Endothelial cell of umbilical vein (primary cell): ENCODE data around the gene SEL1L2. TPM values are rescaled to one million over a fixed set of nuclear protein-coding genes. Genes with fewer than 3 reads are reported as not detected.

Experiments
- BruUV-seq: library from RNA; stranded (reverse); fragments of 400-500 nt; replicated peaks from 2 replicates; lab custom pipeline; 2021; lab: Mats Ljungman, UMichigan
- CTCF ChIA-PET: fragments of 300-600, 350-600 bp; sonication (Branson Sonifier 250); formaldehyde crosslinking; loops from one replicate; lab custom pipeline; 2021; ENCODE audit warnings: antibody characterized with exemption, inconsistent platforms; lab: Charles Lee
- POLR2A ChIA-PET: fragments of 300-600, 350-600 bp; sonication (Branson Sonifier 250); formaldehyde crosslinking; loops from one replicate; lab custom pipeline; 2021; ENCODE audit warnings: antibody characterized with exemption, inconsistent platforms; lab: Charles Lee
- DNase-seq: peaks from one replicate; pipeline ENCODE4 v3.0.0-alpha.2; 2011; ENCODE audit warnings: low read depth, low spot score
- FAIRE-seq: peaks from 2 replicates; lab custom pipeline; 2011; peaks lifted over from hg19 to GRCh38; lab: Jason Lieb, UNC
- H2AFZ ChIP-seq: 2 replicates; pipeline ENCODE4 v1.6.0; 2012; ENCODE audit warnings: low read depth, low read length, control low read depth, inconsistent platforms
- H3K27ac ChIP-seq: 2 replicates; pipeline ENCODE4 v1.5.1; 2011; ENCODE audit warnings: low read depth, mild to moderate bottlenecking, control low read depth, low read length, moderate library complexity; ENCODE audit not compliant: insufficient read depth
- H3K27me3 ChIP-seq, 2 experiments: 2 replicates each; pipeline versions ENCODE4 v1.6.0 to v1.6.1; 2011; ENCODE audit warnings: low read length in 2 of 2, mixed read lengths in 1 of 2; ENCODE audit not compliant: control insufficient read depth in 2 of 2, insufficient read depth in 2 of 2
- H3K36me3 ChIP-seq, 2 experiments: 2 replicates in 1 of 2; 3 replicates in 1 of 2; pipeline ENCODE4 v1.5.1; 2011; ENCODE audit warnings: low read length in 2 of 2, mild to moderate bottlenecking in 1 of 2, moderate library complexity in 1 of 2; ENCODE audit not compliant: control insufficient read depth in 2 of 2, insufficient read depth in 2 of 2; ENCODE audit errors: extremely low read depth in 1 of 2
- H3K4me1 ChIP-seq: 3 replicates; pipeline ENCODE4 v1.5.1; 2011; ENCODE audit warnings: mild to moderate bottlenecking, low read length; ENCODE audit not compliant: control insufficient read depth, insufficient read depth; ENCODE audit errors: extremely low read depth
- H3K4me2 ChIP-seq: 2 replicates; pipeline ENCODE4 v1.6.1; 2011; ENCODE audit warnings: low read length, control low read depth, mixed read lengths; ENCODE audit not compliant: insufficient read depth
- H3K4me3 ChIP-seq, 3 experiments: fragments of 200-600 bp in 1 of 3; sonication (generic), shearing (Covaris generic) in 1 of 3; replicated peaks in 1 of 3; 2 replicates each; pipeline ENCODE4 v1.5.1; 2011 to 2016; ENCODE audit warnings: control low read depth in 3 of 3, low read length in 3 of 3, mild to moderate bottlenecking in 2 of 3, inconsistent platforms in 1 of 3, low read depth in 1 of 3, moderate library complexity in 1 of 3; ENCODE audit not compliant: insufficient read depth in 1 of 3
- H3K79me2 ChIP-seq: 2 replicates; pipeline ENCODE4 v1.6.0; 2012; ENCODE audit warnings: low read length, inconsistent platforms; ENCODE audit not compliant: control insufficient read depth, insufficient read depth
- H3K9ac ChIP-seq: replicated peaks from 2 replicates; pipeline ENCODE3; 2011; ENCODE audit warnings: low read length, control low read depth; ENCODE audit not compliant: insufficient read depth; ENCODE audit errors: extremely low read depth
- H3K9me1 ChIP-seq: replicated peaks from 3 replicates; pipeline ENCODE4 v1.6.0; 2011; ENCODE audit warnings: mild to moderate bottlenecking, low read length; ENCODE audit not compliant: control insufficient read depth, insufficient read depth; ENCODE audit errors: extremely low read depth
- H3K9me3 ChIP-seq: replicated peaks from 2 replicates; pipeline ENCODE4 v1.5.1; 2012; ENCODE audit warnings: low read length, inconsistent platforms; ENCODE audit not compliant: control insufficient read depth, insufficient read depth
- H4K20me1 ChIP-seq: replicated peaks from 2 replicates; pipeline ENCODE3; 2011; ENCODE audit warnings: mild to moderate bottlenecking, low read length; ENCODE audit not compliant: control insufficient read depth, insufficient read depth; ENCODE audit errors: extremely low read depth
- CTCF ChIP-seq, 2 donors: IDR thresholded peaks; 1 replicate in 1 of 2; 2 replicates in 1 of 2; pipeline ENCODE4 v1.5.1; 2011; ENCODE audit warnings: low read length in 2 of 2, mild to moderate bottlenecking in 2 of 2, moderate library complexity in 2 of 2, control low read depth in 1 of 2, inconsistent platforms in 1 of 2, low read depth in 1 of 2; ENCODE audit not compliant: insufficient read depth in 1 of 2; ENCODE audit errors: extremely low read depth in 1 of 2
- EZH2 ChIP-seq: IDR thresholded peaks from 2 replicates; pipeline ENCODE4 v1.6.1; 2012; ENCODE audit warnings: borderline replicate concordance, low read depth, mild to moderate bottlenecking, moderate library complexity, low read length, inconsistent platforms; ENCODE audit not compliant: severe bottlenecking
- FOS ChIP-seq: IDR thresholded peaks from 2 replicates; pipeline ENCODE4 v1.6.1; 2011; ENCODE audit warnings: mild to moderate bottlenecking, low read length, moderate library complexity, borderline replicate concordance; ENCODE audit not compliant: insufficient read depth
- GATA2 ChIP-seq: IDR thresholded peaks from 2 replicates; pipeline ENCODE4 v1.7.0; 2011; ENCODE audit warnings: low read depth, mild to moderate bottlenecking, moderate library complexity, mixed read lengths, low read length; ENCODE audit not compliant: insufficient read length, insufficient read depth
- JUN ChIP-seq: IDR thresholded peaks from 2 replicates; pipeline ENCODE4 v1.6.1; 2011; ENCODE audit warnings: borderline replicate concordance, low read depth; ENCODE audit not compliant: insufficient read length, insufficient read depth
- MAX ChIP-seq: IDR thresholded peaks from 2 replicates; pipeline ENCODE4 v1.6.1; 2011; ENCODE audit not compliant: insufficient read depth, insufficient read length
- MYC ChIP-seq: IDR thresholded peaks from one replicate; pipeline ENCODE4 v1.6.1; 2011; ENCODE audit warnings: mild to moderate bottlenecking, low read depth, low read length
- POLR2A ChIP-seq: IDR thresholded peaks from 2 replicates; pipeline ENCODE4 v1.6.1; 2012; ENCODE audit warnings: low read depth, mild to moderate bottlenecking, control low read depth, low read length
- POLR2AphosphoS5 ChIP-seq: IDR thresholded peaks from 2 replicates; pipeline ENCODE4 v1.6.1; 2012; ENCODE audit warnings: low read depth, mild to moderate bottlenecking, control low read depth, low read length, moderate library complexity; ENCODE audit not compliant: insufficient read depth
- dilution Hi-C: fragments of 300-500 bp; cut with MboI; formaldehyde crosslinking; loops from one replicate; pipeline ENCODE4 v1.15.0; 2019; ENCODE audit warnings: low sequenced_read_pairs; ENCODE audit not compliant: extremely low pct_ligation_motif_present
- intact Hi-C: fragments of 100-400 bp; cut with micrococcal nuclease; formaldehyde crosslinking; loops from one replicate; pipeline ENCODE4 v1.10.0; 2022
- polyA plus RNA-seq, 4 experiments: library from polyadenylated mRNA; depleted of rRNA in 3 of 4; stranded (reverse) in 3 of 4; unstranded in 1 of 4; fragments of >200 nt; gene quantifications; 2 replicates each; pipeline versions ENCODE4 v1.2.1 to v1.2.3, GENCODE V29; 2011 to 2012; ENCODE audit warnings: missing spikeins in 1 of 4
- total RNA-seq: library from RNA; stranded (reverse); gene quantifications from 2 replicates; pipeline ENCODE4 v1.2.3, GENCODE V29; 2021

The SEL1L2 gene
- total and polyA plus RNA-seq, 2 donors (not counting 3 experiments of a cell fraction or from before 2014, with no cell fraction given) = not detected

DNA sequence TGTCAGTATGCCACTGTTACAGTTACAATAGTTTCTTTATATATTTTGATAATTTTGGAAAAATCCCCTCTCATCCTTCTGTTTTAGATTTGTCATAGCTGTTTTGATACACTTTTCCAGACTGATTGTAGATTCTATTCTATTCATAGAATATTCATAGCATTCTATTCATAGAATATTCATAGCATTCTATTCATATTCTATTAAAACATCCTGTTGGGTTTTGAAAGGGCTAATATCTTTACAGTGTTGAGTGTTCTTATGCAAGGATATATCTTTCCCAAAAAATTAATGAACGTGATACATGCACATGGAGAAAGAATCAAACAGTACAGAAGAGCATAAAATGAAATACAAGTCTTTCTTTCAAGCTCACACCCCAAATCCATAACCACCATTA is 42.9 kb upstream of the SEL1L2 start:
- Histone ChIP-seq H3K9ac (no peak overlapping the region), H3K4me1 (no peaks in the 10 kb centered on the region), H3K27ac (no peak overlapping the region), H4K20me1 (no peaks in the 10 kb centered on the region), H3K9me3 (no peaks in the 10 kb centered on the region), H2AFZ (no peak overlapping the region), H3K27me3 (no peaks in the 10 kb centered on the region), H3K4me3 (no peak overlapping the region), H3K36me3 (no peaks in the 10 kb centered on the region), H3K9me1 (no peaks in the 10 kb centered on the region), H3K79me2 (no peaks in the 10 kb centered on the region), H3K4me2 (no peak overlapping the region)
- intact Hi-C loops (no loop called here), dilution Hi-C loops (no loop called here)
- TF ChIP-seq POLR2A (no peak), EZH2 (no peak), MYC (no peak), MAX (no peak), JUN (no peak), CTCF (IDR thresholded peaks at IDR 0.05; ENCODE audit: extremely low read depth in 1 of 2, insufficient read depth in 1 of 2, low read depth in 1 of 2, low read length in 2 of 2) (no peak), POLR2AphosphoS5 (no peak), FOS (no peak), GATA2 (no peak)
- FAIRE-seq = no peak
- ChIA-PET POLR2A (no interaction called here), CTCF (no interaction called here)
- BruUV-seq = no TSS peak
- DNase-seq = no peak
